Stimulated activated CD4-positive, alpha-beta T cell treated with anti-CD3 and anti-CD28 coated beads, Interleukin-4, amount 100 ng/mL, for 4 hours (primary cell): ENCODE measurements around the gene ALOXE3.
A peak's percentile ranks its signal among the peaks of the same experiment; 100 is the strongest.
"Not testable (repeated sequence)": the region's sequence is repeated elsewhere in the genome, so short reads cannot be mapped to it uniquely, and the experiment has no call there.

ENCODE experiments used
- DNase-seq, 2 experiments: peaks; one replicate each; pipeline ENCODE4 v3.0.0-alpha.2; 2020

The ALOXE3 gene

GRCh38 chr17:8066841-8067775 is 51.2 kb downstream of the ALOXE3 start:
- no peak for DNase-seq

- DNase-seq: no peak
Measured at GRCh38 chr17:8064561-8065019, 53.7 kb downstream of the ALOXE3 start.

DNA sequence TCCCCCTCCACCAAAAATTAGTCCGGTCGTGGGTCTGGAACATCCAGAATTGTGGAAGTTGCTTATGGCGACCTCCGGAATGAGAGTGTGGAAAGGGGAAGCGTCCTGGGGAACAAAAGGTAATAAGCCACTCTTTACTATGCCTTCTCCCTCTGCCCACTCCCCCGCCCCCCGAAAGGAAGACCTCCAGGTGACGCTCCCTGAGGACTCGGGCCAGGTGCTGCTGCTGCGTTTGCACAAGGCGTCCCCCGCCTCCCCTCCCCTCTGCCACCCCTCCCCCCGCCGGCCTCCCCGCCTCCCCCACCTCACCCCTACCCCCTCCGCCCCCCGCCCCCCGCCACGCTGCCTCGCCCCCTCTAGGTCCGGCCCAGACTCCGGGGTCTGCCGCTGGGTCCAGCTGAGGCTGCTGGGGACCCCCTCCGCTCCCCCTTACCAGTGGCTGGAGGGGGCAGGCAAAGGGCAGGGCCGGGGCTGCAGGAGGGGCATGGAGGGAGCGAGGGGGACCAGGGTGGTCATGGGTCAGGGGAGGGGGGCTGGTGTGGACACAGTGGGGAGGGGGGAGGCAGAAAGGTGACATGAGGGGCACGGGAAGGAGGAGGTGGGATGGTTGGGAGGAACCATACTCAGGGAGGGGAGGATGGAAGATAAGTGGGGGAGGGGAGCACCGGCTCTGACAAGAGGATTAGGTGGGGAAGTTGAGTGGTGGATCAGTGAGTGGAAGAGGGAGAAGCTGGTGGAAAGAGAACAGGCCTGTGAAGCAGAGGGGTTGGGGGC is 54.4 kb downstream of the ALOXE3 start:
- DNase-seq: no peak

- DNase-seq: no peak
Measured at GRCh38 chr17:8062807-8063483, 55.4 kb downstream of the ALOXE3 start.

GRCh38 chr17:8062435-8062806 is 55.9 kb downstream of the ALOXE3 start:
- no peak for DNase-seq

DNA sequence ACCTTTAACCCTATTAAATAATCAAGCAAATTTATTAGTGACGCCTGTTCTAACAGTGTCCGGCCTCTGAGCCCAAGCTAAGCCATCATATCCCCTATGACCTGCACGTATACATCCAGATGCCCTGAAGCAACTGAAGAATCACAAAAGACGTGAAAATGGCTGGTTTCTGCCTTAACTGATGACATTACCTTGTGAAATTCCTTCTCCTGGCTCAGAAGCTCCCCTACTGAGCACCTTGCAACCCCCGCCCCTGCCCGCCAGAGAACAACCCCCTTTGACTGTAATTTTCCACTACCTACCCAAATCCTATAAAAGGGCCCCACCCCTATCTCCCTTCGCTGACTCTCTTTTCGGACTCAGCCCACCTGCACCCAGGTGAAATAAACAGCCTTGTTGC is 56.5 kb downstream of the ALOXE3 start:
- not testable (repeated sequence) for DNase-seq

GRCh38 chr17:8060274-8060673 is 58.0 kb downstream of the ALOXE3 start:
- peak; percentile 31 to 47 for DNase-seq

- no peak for DNase-seq
Measured at GRCh38 chr17:8059131-8059530, 59.2 kb downstream of the ALOXE3 start.

DNA sequence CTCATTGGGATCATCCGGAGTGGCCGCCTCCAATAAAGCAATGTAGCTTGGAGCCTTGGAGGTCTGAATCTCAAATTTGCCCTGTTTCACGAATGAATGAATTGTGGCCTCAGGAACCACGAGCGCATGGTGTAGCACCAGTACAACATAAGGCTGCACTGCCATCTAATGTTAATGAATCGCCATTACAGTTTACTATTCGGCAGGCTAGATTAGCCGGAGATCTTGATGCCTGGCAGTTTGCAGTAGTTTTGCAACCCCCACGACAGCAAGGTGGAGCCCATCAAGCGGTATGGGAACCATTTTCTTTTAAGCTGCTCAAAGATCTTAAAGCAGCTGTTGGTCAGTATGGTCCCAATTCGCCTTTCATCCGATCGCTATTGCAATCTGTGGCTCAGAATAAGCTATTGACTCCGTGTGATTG is 60.6 kb downstream of the ALOXE3 start:
- DNase-seq: peak in 1 of 2 experiments; percentile 36

GRCh38 chr17:8056976-8057625 is 61.2 kb downstream of the ALOXE3 start:
- no peak for DNase-seq

DNA sequence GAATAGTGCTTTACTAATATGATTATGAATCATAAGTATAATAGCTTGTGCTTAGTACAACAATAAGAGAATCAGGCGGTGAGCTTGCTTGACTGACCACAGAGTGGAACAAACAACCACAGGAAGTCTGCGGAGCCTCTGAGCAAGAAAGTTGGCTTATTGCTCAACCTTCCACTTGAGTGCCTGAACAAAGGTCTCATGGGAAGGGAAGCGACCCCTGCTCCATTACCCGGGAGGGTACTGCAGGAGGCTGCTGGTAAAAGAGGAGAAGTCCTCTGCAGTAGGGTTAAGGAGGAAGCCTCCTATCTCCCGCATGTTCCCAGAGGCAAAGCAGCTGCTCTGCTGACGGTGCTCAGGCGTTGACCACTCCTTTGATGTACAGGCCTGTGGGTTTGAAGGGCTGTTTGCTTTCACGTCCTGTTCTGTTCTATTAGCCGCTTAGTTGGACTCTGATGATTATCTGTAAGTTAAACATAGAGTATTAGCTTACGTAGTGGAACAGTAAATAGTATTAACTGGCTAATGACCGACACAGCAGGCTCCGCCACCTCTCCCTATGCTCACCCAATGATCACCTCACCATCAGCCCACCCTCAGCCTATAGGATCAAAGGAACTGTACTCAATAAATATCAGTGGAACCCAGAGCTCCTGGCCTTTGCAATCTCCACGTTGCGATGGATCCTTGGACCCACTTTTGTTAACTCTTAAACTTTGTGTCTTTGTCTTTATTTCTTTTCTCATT is 61.9 kb downstream of the ALOXE3 start:
- no peak for DNase-seq

DNA sequence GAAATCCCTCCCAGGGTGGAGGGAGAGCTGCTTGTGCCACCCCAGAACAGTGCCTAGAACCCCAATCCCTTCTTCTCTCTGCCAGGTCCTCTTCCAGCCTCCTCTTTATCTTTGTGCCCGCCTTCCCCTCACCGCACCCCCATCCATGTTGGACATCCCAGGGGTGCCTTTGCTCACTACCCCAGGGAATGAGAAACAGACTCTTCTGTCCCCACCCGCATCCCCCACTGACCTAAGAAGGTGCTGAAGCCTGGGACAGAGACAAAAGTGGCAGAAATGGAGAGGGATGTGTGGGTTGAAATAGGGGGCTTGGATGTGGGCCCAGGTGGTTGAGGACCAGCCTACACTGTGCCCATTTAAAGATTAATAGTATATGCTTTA is 62.5 kb downstream of the ALOXE3 start:
- no peak for DNase-seq

- DNase-seq: no peak
Measured at GRCh38 chr17:8053600-8053999, 64.7 kb downstream of the ALOXE3 start.

- DNase-seq: no peak
Measured at GRCh38 chr17:8052256-8053252, 65.8 kb downstream of the ALOXE3 start.

- DNase-seq: no peak
Measured at GRCh38 chr17:8051831-8052230, 66.5 kb downstream of the ALOXE3 start.

- DNase-seq: no peak
Measured at GRCh38 chr17:8048736-8049135, 69.6 kb downstream of the ALOXE3 start.

DNA sequence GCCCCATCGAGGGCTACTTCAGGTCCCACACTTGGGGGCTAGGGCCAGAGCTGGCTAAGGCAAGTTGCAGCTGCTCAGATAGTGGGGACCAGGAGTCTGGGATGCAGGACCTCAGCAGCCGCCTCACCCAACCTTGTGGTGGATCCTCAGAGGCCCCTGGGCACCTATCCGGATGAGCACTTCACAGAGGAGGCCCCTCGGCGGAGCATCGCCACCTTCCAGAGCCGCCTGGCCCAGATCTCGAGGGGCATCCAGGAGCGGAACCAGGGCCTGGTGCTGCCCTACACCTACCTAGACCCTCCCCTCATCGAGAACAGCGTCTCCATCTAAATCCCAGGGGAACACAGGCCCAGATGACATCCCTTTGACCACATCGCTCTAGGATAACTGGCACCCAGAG is 70.1 kb downstream of the ALOXE3 start:
- DNase-seq: no peak

- no peak for DNase-seq
Measured at GRCh38 chr17:8047769-8048110, 70.6 kb downstream of the ALOXE3 start.

DNA sequence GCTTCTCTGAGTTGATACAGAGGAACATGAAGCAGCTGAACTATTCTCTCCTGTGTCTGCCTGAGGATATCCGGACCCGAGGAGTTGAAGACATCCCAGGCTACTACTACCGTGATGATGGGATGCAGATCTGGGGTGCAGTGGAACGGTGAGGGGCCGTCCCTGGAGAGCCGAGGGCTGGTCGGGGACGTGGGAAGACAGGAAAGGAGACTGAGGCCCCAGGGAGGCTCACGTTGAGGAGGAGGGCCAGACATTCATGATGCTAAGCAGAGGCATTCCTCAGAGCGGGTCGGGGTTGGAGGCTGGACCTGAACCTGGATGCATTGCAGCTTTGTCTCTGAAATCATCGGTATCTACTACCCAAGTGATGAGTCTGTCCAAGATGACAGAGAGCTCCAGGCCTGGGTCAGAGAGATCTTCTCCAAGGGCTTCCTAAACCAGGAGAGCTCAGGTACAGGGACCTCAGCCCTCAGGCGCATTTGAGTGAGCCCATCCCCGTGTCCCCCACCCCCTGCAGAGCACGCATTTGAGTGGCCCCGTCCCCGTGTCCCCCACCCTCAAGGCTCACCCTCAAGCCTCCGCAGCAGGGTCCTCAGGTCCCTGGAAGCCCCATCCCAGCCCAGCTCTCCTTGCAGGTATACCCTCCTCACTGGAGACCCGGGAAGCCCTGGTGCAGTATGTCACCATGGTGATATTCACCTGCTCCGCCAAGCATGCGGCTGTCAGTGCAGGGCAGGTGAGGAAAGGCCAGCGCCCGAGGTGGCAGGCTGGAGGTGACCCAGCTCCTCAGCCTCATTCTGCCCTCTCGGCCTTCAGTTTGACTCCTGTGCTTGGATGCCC is 71.2 kb downstream of the ALOXE3 start:
- DNase-seq: no peak
